HG03378 (cell line): ENCODE data around the gene APOH.
"Not testable (repeated sequence)": the region's sequence is repeated elsewhere in the genome, so short reads cannot be mapped to it uniquely, and the experiment has no call there.

Experiments used
- ATAC-seq: cut with Tn5 transposase; IDR thresholded peaks from one replicate; pipeline ENCODE4 v1.9.1; 2021; ENCODE audit warnings: mild to moderate bottlenecking, moderate library complexity; ENCODE audit not compliant: unreplicated experiment

The APOH gene

DNA sequence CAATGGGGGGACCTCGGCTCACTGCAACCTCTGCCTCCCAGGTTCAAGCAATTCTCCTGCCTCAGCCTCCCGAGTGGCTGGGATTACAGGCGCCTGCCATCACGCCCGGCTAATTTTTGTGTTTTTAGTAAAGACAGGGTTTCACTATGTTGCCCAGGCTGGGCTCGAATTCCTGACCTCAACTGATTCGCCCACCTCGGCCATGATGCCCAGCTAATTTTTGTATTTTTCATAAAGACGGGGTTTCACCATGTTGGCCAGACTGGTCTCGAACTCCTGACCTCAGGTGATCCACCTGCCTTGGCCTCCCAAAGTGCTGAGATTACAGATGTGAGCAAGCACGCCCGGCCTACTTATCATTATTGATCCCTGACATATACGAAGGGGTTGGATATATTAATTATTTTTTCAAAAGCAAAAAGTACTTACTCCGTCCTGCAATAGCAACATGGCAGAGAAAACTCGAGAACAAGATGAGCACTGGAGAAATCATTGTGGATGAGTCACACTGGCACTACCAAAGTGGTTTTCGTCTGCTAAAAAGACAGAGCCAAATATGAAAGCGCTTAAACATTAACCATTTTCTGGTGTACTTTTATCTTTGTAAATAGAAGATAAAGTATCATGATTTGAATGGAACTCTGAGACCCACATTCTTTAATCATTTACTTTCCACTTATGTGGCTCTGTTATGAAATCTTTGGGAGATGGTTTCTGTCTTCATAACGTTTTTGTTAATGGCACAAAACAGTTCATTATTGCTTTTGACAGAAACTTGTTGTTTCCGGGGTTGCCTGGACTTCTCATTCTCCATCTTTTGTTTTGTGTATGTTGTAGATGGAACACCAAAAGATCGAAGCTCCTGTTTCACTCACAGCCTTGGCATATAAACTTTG is at the start of gene APOH:
Gene APOH, minus strand, starts transcription at position 529 of the 896 bp plus-strand sequence. Its CDS starts 36 bp downstream, at position 493.
- no peak for ATAC-seq

DNA sequence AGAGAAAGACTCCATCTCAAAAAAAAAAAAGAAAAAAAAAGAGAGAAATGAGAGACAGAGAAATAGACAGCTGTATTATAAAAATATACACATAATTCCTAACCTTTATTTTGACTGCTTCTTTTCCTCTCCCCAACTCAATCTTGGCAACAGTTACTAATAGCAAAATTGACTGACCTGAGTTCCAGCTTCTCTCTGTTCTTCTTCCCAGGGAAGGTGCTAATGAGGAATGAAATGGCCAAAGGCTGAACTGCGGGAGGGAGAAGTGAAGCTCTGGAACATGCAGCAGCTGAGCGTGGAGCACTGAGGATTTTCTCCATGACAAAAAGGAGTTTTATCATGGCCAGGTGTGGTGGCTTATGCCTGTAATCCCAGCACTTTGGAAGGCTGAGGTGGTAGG is 48.0 kb upstream of the APOH start:
- ATAC-seq, result no peak

DNA sequence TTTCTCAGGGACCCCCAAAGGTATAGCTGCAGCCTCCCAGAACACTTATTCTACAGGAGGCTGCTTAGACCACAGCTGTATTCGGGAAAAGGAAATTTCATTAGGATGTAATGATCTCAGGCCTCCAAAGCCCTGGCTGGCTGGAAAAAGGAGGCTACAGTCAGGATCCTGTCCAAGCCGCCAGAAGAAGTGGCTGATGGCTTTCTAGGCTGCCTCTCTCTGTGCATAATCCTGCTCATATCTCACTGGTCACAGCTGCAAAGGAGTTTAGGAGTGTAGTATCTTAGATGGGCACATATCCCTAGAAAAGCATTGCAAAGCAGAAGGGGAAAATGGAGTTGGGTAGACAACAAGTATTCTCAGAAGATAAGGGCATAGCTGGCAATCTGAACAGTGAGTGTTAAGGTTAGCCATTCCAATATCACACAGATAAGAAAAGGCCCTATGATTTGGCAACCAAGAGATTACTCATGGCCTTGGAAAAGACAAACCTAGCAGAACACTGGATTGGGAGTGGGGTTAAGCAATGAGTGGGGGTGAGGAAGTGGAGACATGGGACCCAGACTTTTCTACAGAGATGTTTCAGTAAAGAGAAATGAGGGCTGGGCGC is 47.2 kb upstream of the APOH start:
- ATAC-seq, result no peak

DNA sequence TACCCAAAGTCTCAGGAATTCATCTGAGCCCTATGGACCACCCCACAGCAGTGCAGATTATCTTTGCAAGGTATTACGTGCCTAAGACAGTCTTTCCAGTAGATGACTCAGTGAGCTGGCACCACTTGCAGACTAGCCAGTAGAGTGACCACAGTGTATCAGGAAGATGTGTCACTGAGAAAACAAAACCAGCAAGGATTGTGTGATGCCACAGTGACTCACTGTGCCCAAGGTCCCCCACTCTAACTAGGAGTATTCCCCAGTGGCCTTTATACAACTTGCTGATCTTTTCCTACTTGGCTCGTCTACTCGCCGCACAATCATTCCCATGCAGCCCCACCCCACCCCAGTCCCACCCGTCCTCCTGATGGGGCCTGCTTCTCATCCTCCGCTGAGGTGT is 46.4 kb upstream of the APOH start:
- ATAC-seq, result no peak

GRCh38 chr17:66273586-66273848 is 44.3 kb upstream of the APOH start:
- no peak for ATAC-seq

GRCh38 chr17:66272811-66273585 is 43.8 kb upstream of the APOH start:
- no peak for ATAC-seq

GRCh38 chr17:66271512-66271911 is 42.3 kb upstream of the APOH start:
- ATAC-seq, result no peak

GRCh38 chr17:66270106-66270505 is 40.9 kb upstream of the APOH start:
- no peak for ATAC-seq

- no peak for ATAC-seq
Measured at GRCh38 chr17:66268247-66268927, 39.2 kb upstream of the APOH start.

GRCh38 chr17:66264696-66265095 is 35.5 kb upstream of the APOH start:
- no peak for ATAC-seq

GRCh38 chr17:66262767-66263166 is 33.6 kb upstream of the APOH start:
- ATAC-seq, result no peak

DNA sequence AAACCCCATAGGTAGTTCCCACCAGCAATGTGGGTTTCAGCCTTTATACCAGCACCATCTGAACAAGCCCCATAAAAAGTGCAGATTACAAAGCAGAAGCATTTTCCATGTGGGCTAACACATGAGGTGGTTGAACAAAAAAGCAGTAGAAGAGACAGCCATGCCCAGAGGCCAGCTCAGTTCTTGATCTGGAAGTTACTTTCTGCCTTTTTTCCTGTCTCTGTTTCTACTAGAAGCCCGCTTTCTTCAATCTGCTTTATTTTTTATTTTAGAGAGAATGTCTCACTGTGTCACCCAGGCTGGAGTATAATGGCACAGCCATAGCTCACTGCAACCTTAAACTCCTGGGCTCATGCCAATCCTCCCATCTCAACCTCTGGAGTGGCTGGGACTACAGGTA is 31.5 kb upstream of the APOH start:
- no peak for ATAC-seq

GRCh38 chr17:66260275-66260674 is 31.1 kb upstream of the APOH start:
- ATAC-seq, result no peak

DNA sequence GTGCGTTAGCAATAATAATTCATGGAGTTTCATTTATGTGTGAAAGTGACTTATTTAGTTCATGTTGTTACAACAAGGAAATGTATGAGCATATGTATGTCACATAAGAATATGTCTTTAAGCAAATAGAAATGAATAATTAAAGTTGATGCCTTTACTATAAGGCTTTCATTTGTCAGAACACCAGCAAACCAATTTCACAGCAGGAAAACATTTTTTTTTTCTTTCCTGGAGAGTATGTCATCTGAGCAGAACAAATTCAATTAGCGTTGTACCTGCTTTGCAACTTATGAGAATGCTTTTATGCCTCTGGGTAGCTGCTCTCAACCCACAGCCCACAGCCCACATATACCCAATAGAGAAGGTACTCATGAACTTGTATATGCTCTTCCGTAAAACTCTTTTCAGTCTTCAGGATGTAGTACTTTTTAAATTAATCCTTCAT is 26.3 kb upstream of the APOH start:
- ATAC-seq, result no peak

GRCh38 chr17:66255112-66255511 is 25.9 kb upstream of the APOH start:
- ATAC-seq, result peak; percentile 58

GRCh38 chr17:66253458-66253857 is 24.2 kb upstream of the APOH start:
- not testable (repeated sequence) for ATAC-seq

- ATAC-seq, result no peak
Measured at GRCh38 chr17:66250686-66251085, 21.5 kb upstream of the APOH start.

DNA sequence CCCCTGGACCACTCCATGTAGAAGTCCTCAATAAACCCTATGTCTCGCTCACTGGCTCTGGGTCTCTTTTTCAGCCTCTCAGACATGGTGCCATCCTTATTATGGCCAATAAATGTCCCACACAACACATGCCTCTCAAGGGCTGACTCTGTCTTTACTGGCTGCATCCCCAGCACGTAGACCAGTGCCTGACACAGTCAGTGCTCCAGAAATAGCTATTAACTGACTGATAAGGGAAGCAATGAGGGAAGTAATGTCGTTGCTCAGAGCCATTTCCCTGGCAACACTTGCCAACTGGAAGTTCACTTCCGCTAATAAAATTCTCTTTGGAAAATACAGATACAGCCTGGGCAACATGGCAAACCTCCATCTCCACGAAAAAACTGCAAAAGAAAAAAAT is 19.1 kb upstream of the APOH start:
- no peak for ATAC-seq

- no peak for ATAC-seq
Measured at GRCh38 chr17:66241839-66242238, 12.6 kb upstream of the APOH start.

GRCh38 chr17:66240630-66241029 is 11.4 kb upstream of the APOH start:
- ATAC-seq, result no peak

- ATAC-seq, result no peak
Measured at GRCh38 chr17:66240013-66240412, 10.8 kb upstream of the APOH start.
